Lung (tissue), 12 donors: ENCODE results near the gene CEP85. TPM values are rescaled to one million over a fixed set of nuclear protein-coding genes. Genes with fewer than 3 reads are reported as not detected.
A peak's percentile ranks its signal among the peaks of the same experiment; 100 is the strongest.

Experiments used
- ATAC-seq: fragments of 200-7000 bp; cut with Tn5 transposase; one replicate; pipeline ENCODE4 v1.9.1; 2020; ENCODE audit warnings: moderate number of reproducible peaks; ENCODE audit not compliant: insufficient read depth, low FRiP score
- DNase-seq, 3 donors: peaks; one replicate each; pipeline ENCODE4 v3.0.0-alpha.2; 2013 to 2017
- H3K27ac ChIP-seq, 2 donors: one replicate each; pipeline ENCODE4 v1.5.1; 2013; ENCODE audit warnings: mild to moderate bottlenecking in 2 of 2, moderate library complexity in 2 of 2, control low read depth in 1 of 2, inconsistent platforms in 1 of 2, low read depth in 1 of 2, low read length in 1 of 2
- H3K27me3 ChIP-seq, 3 donors: one replicate each; pipeline ENCODE4 v1.5.1; 2013; ENCODE audit warnings: low read length in 2 of 3; ENCODE audit not compliant: control insufficient read depth in 3 of 3, insufficient read depth in 3 of 3
- H3K36me3 ChIP-seq, 4 donors: one replicate each; pipeline ENCODE4 v1.5.1; 2013; ENCODE audit warnings: low read length in 4 of 4, mild to moderate bottlenecking in 1 of 4, moderate library complexity in 1 of 4; ENCODE audit not compliant: control insufficient read depth in 4 of 4, insufficient read depth in 4 of 4
- H3K4me1 ChIP-seq, 5 donors: one replicate each; pipeline ENCODE4 v1.5.1; 2013; ENCODE audit warnings: low read length in 5 of 5, mild to moderate bottlenecking in 2 of 5, moderate library complexity in 1 of 5; ENCODE audit not compliant: control insufficient read depth in 5 of 5, insufficient read depth in 5 of 5
- H3K4me3 ChIP-seq: one replicate; pipeline ENCODE4 v1.5.1; 2013; ENCODE audit warnings: mild to moderate bottlenecking, control low read depth, moderate library complexity
- H3K9ac ChIP-seq, 2 donors: one replicate each; pipeline ENCODE4 v1.5.1; 2013; ENCODE audit warnings: low read length in 2 of 2, control low read depth in 1 of 2; ENCODE audit not compliant: insufficient read depth in 1 of 2
- H3K9me3 ChIP-seq, 4 donors: one replicate each; pipeline ENCODE4 v1.5.1; 2013; ENCODE audit warnings: low read length in 3 of 4, mild to moderate bottlenecking in 1 of 4, moderate library complexity in 1 of 4; ENCODE audit not compliant: control insufficient read depth in 4 of 4, insufficient read depth in 3 of 4
- WGBS, 2 donors: extraction: QIAGEN DNeasy Blood & Tissue Kit; methylation state at CpG; one replicate each; pipeline ENCODE4 v1.1.7; 2013; 5-methylcytosine and 5-hydroxymethylcytosine counted together
- polyA plus RNA-seq, 2 donors: library from polyadenylated mRNA; stranded (reverse); fragments of 200-250 nt; gene quantifications; one replicate each; pipeline ENCODE4 v1.2.1, GENCODE V29; 2013
- total RNA-seq, 2 donors: library from RNA; depleted of rRNA in 1 of 2; stranded (reverse); fragments of >200 nt in 1 of 2; gene quantifications; one replicate each; pipeline ENCODE4 v1.2.1, GENCODE V29; 2014 to 2021
- TF ChIP-seq, protein P1 (sequence below): IDR thresholded peaks from 2 replicates; pipeline ENCODE4 v1.5.1; 2012; ENCODE audit warnings: mild to moderate bottlenecking; ENCODE audit errors: control extremely low read depth, extremely low read depth
- donor health status: control.
- donor health status: control.
- donor health status: Bipolar disorder and iron deficiency.
- donor health status: healthy.
- donor health status: DM: yes; HTN: yes; CAD: no.

CEP85 gene
- total and polyA plus RNA-seq, 4 donors, result 5.4 to 10.8 (median 7.8) TPM

DNA sequence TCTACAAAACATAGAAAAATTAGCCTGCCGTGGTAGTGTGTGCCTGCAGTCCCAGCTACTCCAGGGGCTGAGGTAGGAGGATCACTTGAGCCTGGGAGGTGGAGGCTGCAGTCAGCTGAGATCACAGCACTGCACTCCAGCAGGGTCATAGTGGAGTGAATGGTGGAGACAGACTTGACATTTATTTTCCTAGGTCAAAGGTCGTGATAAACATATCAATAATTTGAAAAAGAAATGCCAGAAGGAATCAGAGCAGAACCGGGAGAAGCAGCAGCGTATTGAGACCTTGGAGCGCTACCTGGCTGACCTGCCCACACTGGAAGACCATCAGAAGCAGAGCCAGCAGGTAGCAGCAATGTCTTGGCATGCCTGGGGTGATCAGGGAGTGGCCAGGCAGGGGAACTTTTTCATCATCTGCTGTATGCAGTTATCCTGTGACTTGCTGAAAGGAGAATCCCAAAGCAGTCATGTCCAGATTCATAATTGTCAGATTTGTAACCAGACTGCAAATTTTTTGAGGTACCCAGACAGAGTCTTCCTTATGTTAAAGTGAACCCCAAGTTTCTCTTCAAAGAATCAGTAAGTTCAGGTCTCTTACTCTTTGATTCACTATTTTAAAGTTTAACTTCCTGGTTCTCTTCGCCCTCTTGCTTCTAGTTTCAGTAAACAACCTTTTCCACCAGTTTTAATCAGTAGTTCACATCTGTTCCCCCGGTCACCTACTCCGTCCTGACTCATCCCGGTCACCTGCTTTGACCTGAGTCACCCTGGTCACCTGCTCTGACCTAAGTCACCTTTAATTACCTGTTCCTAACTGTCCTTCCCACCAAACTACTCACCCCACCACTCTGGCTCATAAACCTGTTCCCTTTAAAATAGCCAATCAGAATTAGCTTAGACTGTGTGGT is 34.5 kb downstream of the CEP85 start:
- no peak overlapping the region for H3K27ac ChIP-seq
- DNase-seq (no peak), ATAC-seq (no peak)
- no peaks in the 10 kb centered on the region for H3K4me1 ChIP-seq
- no peak overlapping the region for H3K9ac ChIP-seq
- H3K36me3 ChIP-seq, result peaks cover 10 to 23% (median 16%) of the 10 kb centered on the region in 4 donors
- H3K4me3 ChIP-seq, result no peak overlapping the region
- 97 to 98% methylated on average over 9 of the region's 9 CpGs for WGBS, 2 donors
- H3K9me3 ChIP-seq, result peaks cover 0 to 8% (median 0%) of the 10 kb centered on the region in 4 donors
- no peaks in the 10 kb centered on the region for H3K27me3 ChIP-seq
- TF ChIP-seq, protein P1, sequence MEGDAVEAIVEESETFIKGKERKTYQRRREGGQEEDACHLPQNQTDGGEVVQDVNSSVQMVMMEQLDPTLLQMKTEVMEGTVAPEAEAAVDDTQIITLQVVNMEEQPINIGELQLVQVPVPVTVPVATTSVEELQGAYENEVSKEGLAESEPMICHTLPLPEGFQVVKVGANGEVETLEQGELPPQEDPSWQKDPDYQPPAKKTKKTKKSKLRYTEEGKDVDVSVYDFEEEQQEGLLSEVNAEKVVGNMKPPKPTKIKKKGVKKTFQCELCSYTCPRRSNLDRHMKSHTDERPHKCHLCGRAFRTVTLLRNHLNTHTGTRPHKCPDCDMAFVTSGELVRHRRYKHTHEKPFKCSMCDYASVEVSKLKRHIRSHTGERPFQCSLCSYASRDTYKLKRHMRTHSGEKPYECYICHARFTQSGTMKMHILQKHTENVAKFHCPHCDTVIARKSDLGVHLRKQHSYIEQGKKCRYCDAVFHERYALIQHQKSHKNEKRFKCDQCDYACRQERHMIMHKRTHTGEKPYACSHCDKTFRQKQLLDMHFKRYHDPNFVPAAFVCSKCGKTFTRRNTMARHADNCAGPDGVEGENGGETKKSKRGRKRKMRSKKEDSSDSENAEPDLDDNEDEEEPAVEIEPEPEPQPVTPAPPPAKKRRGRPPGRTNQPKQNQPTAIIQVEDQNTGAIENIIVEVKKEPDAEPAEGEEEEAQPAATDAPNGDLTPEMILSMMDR, result no peak

DNA sequence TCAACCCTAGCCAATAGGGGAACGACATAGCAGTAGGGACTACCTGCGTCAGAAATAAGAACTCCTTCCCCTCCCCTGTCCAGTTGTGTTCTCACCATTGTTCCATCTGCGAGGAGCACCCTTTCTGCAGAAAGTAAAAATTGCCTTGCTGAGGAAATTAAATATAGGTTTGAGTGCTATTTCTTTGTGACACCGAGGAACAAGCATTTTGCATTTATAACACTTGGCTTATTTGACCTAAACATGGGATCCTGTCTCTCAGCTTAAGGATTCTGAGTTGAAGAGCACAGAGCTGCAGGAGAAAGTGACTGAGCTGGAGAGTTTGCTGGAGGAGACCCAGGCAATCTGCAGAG is 35.2 kb downstream of the CEP85 start:
- TF ChIP-seq, protein P1, result no peak
- Histone ChIP-seq H3K4me3 (no peak overlapping the region), H3K9me3 (peaks cover 0 to 8% (median 0%) of the 10 kb centered on the region in 4 donors), H3K36me3 (peaks cover 8 to 23% (median 16%) of the 10 kb centered on the region in 4 donors), H3K27me3 (no peaks in the 10 kb centered on the region), H3K27ac (no peak overlapping the region), H3K4me1 (no peaks in the 10 kb centered on the region), H3K9ac (no peak overlapping the region)
- ATAC-seq (no peak), DNase-seq (no peak)
- 97 to 100% methylated on average over 4 of the region's 4 CpGs for WGBS, 2 donors

DNA sequence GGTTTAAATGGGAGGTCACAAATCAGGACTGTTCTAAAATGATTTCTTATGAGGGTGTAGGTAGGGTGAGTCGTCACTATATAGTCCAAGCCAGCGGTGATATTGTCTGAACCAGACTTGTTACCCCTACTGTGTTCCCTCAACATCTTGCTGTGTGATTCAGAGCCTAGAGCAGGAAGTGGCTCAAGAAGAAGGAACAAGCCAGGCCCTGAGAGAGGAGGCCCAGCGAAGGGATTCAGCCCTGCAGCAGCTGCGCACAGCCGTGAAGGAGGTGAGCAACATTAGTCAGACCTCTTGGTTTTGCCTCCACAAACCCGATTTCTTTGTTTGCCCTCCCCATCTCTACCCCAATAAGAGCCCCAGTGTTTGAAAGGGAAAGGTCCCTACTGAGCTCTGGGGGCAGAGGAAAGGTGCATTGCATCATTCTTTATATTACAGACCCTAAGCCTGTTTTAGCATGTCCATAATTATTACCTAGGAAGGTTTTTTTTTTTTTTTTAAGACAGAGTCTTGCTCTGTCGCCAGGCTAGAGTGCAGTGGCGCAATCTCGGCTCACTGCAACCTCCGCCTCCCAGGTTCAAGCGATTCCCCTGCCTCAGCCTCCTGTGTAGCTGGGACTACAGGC is 40.9 kb downstream of the CEP85 start:
- WGBS, 2 donors, result 35 to 67% methylated on average over 11 of the region's 11 CpGs
- H3K4me3 ChIP-seq, result no peak overlapping the region
- H3K4me1 ChIP-seq, result peaks cover 5 to 21% (median 19%) of the 10 kb centered on the region in 5 donors
- peaks cover 5 to 26% (median 11%) of the 10 kb centered on the region in 4 donors for H3K36me3 ChIP-seq
- DNase-seq (no peak), ATAC-seq (no peak)
- TF ChIP-seq, protein P1, result no peak
- peak overlapping the region; percentile 41 to 96 for H3K27ac ChIP-seq
- H3K9me3 ChIP-seq, result no peaks in the 10 kb centered on the region
- no peak overlapping the region for H3K9ac ChIP-seq
- no peaks in the 10 kb centered on the region for H3K27me3 ChIP-seq
